GM21423 (cell line): ENCODE results near the gene ZNF146.
"Not testable (repeated sequence)": the region's sequence is repeated elsewhere in the genome, so short reads cannot be mapped to it uniquely, and the experiment has no call there.

Source experiments
- ATAC-seq: cut with Tn5 transposase; IDR thresholded peaks from one replicate; pipeline ENCODE4 v1.9.1; 2021; ENCODE audit warnings: mild to moderate bottlenecking, moderate library complexity; ENCODE audit not compliant: unreplicated experiment

Gene ZNF146

GRCh38 chr19:36214386-36215275 lies at the start of gene ZNF146, which contains the start of gene ZNF565:
Gene ZNF146 (plus strand): TSS chr19:36215106. CDS start chr19:36236441, 21,335 bp downstream.
Gene ZNF565 (minus strand): TSS chr19:36214665. CDS start chr19:36201985, 12,680 bp downstream.
- peak; percentile 89 for ATAC-seq

GRCh38 chr19:36169084-36169760 lies 45.7 kb upstream of the ZNF146 start:
- ATAC-seq, result no peak

- ATAC-seq, result no peak
Observed at GRCh38 chr19:36172852-36173251, 42.1 kb upstream of the ZNF146 start.

GRCh38 chr19:36173846-36174245 lies 41.1 kb upstream of the ZNF146 start:
- not testable (repeated sequence) for ATAC-seq

GRCh38 chr19:36179077-36179476 lies 35.8 kb upstream of the ZNF146 start:
- ATAC-seq, result not testable (repeated sequence)

GRCh38 chr19:36182612-36183244 lies 32.2 kb upstream of the ZNF146 start:
- no peak for ATAC-seq

GRCh38 chr19:36183245-36183628 lies 31.7 kb upstream of the ZNF146 start:
- ATAC-seq, result no peak

- not testable (repeated sequence) for ATAC-seq
Observed at GRCh38 chr19:36186722-36187121, 28.2 kb upstream of the ZNF146 start.

- ATAC-seq, result no peak
Observed at GRCh38 chr19:36196249-36196648, 18.7 kb upstream of the ZNF146 start.

- ATAC-seq, result no peak
Observed at GRCh38 chr19:36198119-36198518, 16.8 kb upstream of the ZNF146 start.

GRCh38 chr19:36201684-36202083 lies 13.2 kb upstream of the ZNF146 start:
- ATAC-seq, result no peak

GRCh38 chr19:36203293-36203692 lies 11.6 kb upstream of the ZNF146 start:
- no peak for ATAC-seq

- ATAC-seq, result no peak
Observed at GRCh38 chr19:36207605-36208252, 7.2 kb upstream of the ZNF146 start.

- no peak for ATAC-seq
Observed at GRCh38 chr19:36209372-36209771, 5.5 kb upstream of the ZNF146 start.

GRCh38 chr19:36210497-36210896 lies 4.4 kb upstream of the ZNF146 start:
- no peak for ATAC-seq

- no peak for ATAC-seq
Observed at GRCh38 chr19:36212895-36213294, 2.0 kb upstream of the ZNF146 start.

- peak; percentile 16 for ATAC-seq
Observed at GRCh38 chr19:36215276-36216123, 594 bp downstream of the ZNF146 start.

- ATAC-seq, result no peak
Observed at GRCh38 chr19:36221474-36221873, 6.6 kb downstream of the ZNF146 start.

- ATAC-seq, result no peak
Observed at GRCh38 chr19:36222503-36222902, 7.6 kb downstream of the ZNF146 start.
